ENCODE data around the gene CASP6.
A peak's percentile ranks its signal among the peaks of the same experiment; 100 is the strongest.

CASP6 gene

DNA sequence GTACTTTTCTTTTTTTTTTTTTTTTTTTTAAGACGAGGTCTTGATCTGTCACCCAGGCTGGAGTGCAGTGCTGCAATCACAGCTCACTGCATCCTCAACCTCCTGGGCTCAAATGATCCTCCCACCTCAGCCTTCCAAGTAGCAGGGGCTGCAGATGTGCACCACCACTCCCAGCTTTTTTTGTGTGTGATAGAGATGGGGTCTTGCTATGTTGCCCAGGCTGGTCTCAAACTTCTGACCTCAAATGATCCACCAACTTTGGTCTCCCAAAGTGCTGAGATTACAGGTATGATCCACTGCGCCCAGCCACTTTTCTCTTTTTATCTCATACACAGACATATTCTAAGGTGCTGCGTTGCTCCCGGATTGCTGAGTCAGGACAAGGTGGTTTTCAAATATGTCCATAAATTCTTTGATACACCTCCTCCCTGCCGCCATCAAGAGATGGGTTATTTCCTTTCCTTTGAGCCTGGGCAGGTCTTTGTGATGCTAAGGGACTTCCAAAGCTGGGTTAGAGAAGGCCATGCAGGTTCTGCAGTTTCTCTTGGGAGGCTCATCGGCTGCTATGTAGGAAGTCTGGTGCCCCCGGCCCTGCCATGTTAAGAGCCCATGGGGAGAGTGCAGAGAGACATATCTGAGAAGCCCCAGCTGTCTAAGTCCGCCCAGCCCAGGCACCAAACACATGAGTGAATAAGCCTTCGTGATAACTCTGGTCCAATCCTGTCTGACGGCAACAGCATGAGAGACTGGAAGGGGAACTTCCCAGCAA, 35.0 kb upstream of the CASP6 start:
- no peak for TF ChIP-seq Cebpa-rat (IDR thresholded peaks at IDR 0.05)
- Histone ChIP-seq H3K27me3 (no peaks in the 10 kb centered on the region), H3K4me3 (no peak overlapping the region), H3K4me1 (no peaks in the 10 kb centered on the region), H3K27ac (no peak overlapping the region), H3K9ac (no peak overlapping the region), H3K36me3 (no peaks in the 10 kb centered on the region), H4K20me1 (no peaks in the 10 kb centered on the region), H3K9me3 (no peaks in the 10 kb centered on the region), H3K4me2 (no peak overlapping the region)

DNA sequence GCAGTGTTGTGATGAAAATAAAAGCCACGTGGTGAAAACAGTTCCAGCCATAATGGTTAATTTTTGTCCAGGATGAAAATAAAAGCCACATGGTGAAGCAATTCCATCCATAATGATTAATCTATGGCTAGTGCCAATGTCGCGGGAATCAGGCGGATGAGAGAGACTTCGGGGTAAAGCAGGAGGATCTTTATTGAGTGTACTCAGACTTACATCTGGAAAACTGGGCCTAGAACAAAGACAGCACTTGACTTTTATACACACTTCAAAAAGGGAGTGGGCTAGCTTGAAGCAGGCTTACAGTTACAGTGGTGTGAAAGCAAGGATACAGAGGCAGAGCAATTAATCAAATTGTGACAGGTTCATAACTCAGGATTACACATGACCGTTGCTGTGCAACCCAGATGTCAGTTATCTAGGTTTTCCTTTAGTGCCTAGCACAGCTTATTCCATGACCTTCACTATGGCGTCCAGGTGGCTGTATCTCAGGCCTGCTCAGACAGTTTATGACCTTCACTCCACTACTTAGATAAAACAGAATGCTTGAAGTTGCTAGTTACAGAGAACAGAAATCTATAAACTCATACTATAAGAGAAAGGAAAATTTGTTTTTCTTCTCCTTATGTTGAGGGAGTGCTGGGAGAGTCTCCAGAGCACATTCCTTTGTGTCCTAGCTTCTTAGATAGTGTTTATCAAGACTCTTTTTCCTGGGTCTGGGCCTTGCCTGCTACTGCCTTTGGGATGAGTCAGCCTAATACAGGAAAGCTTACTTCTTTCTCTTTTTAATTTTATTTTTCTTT, 32.5 kb upstream of the CASP6 start:
- no peak overlapping the region for H3K4me2 ChIP-seq

DNA sequence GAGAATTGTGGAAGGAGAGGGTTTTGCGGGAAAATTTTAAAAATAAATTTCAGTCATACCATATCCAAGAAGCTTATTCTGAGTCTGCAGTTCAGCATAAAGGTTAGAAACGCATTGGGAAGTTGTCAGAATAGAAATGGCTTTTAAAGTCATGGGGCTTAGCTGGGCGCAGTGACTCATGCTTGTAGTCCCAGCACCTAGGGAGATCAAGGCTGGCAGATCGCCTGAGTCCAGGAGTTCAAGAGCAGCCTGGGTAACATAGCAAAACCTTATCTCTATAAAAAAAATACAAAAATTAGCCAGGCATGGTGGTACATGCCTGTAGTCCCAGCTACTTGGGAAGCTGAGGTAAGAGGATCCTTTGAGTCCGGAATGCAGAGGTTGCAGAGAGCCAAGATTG, 30.5 kb upstream of the CASP6 start:
- H3K4me3 ChIP-seq: no peak overlapping the region
- H3K9me3 ChIP-seq: no peaks in the 10 kb centered on the region
- no peak overlapping the region for H3K4me2 ChIP-seq
- 0 out of 2 replicates have a peak, but pooled peaks cover 4% of the 10 kb centered on the region for H4K20me1 ChIP-seq
- peaks cover 12% of the 10 kb centered on the region for H3K4me1 ChIP-seq
- no peaks in the 10 kb centered on the region for H3K36me3 ChIP-seq
- no peak overlapping the region for H3K9ac ChIP-seq
- H3K27ac ChIP-seq: no peak overlapping the region
- H3K27me3 ChIP-seq: no peaks in the 10 kb centered on the region
- no peak for TF ChIP-seq Cebpa-rat (IDR thresholded peaks at IDR 0.05)

More for the DNA sequence above, 32.5 kb upstream of the CASP6 start:
- Histone ChIP-seq H3K9me3 (no peaks in the 10 kb centered on the region), H3K9ac (no peak overlapping the region), H3K27me3 (no peaks in the 10 kb centered on the region), H3K36me3 (no peaks in the 10 kb centered on the region), H4K20me1 (no peaks in the 10 kb centered on the region), H3K4me3 (no peak overlapping the region), H3K27ac (no peak overlapping the region), H3K4me1 (peaks cover 2% of the 10 kb centered on the region; the same call in 1 of the 2 replicates)
- no peak for TF ChIP-seq Cebpa-rat (IDR thresholded peaks at IDR 0.05)

DNA sequence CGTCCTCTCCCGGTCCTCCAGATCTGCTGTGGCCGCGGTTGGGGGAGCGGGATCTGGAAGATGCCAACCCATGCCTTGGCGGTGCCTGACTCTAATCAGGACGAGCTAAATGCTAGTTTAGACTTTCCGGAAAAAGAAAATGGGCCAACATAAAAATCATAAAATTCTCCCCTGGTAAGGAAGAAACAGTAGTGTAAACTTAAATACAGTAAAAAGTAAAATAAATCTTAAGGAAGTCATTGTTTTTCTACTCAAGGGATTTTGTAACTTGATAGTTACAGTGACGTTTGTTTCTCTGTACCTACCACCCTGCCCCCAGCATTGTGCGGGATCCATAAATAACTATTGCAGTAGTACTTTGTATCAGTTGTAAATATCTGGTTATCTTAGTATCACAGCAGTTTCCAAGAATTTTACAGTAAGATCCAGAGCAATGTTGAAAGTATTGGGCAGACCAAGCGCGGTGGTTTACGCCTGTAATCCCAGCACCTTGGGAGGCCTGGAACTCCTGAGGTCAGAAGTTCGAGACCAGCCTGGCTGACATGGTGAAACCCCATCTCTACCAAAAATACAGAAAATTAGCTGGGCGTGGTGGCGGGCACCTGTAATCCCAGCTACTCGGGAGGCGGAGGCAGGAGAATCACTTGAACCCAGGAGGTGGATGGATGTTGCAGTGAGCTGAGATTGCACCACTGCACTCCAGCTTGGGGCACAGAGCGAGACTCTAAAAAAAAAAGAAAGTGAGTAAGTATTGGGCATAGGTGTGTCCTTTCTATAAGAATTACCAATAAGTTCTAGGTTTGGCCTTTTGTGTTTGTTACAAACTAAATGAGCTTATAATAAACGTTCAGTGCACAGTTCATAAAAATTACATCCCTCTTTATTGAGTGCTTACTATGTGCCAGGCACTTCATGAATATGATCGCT, 27.6 kb upstream of the CASP6 start:
- no peaks in the 10 kb centered on the region for H3K27me3 ChIP-seq
- peak overlapping the region; percentile 62; the same call in 1 of the 2 replicates for H3K27ac ChIP-seq
- peak overlapping the region; percentile 93 for H3K4me2 ChIP-seq
- H3K4me1 ChIP-seq: peaks cover 23% of the 10 kb centered on the region
- no peak for TF ChIP-seq Cebpa-rat (IDR thresholded peaks at IDR 0.05)
- H3K4me3 ChIP-seq: peak overlapping the region; percentile 85
- H3K9me3 ChIP-seq: no peaks in the 10 kb centered on the region
- H3K9ac ChIP-seq: peak overlapping the region; percentile 82
- H4K20me1 ChIP-seq: peaks cover 17% of the 10 kb centered on the region; the same call in 1 of the 2 replicates
- H3K36me3 ChIP-seq: no peaks in the 10 kb centered on the region

DNA sequence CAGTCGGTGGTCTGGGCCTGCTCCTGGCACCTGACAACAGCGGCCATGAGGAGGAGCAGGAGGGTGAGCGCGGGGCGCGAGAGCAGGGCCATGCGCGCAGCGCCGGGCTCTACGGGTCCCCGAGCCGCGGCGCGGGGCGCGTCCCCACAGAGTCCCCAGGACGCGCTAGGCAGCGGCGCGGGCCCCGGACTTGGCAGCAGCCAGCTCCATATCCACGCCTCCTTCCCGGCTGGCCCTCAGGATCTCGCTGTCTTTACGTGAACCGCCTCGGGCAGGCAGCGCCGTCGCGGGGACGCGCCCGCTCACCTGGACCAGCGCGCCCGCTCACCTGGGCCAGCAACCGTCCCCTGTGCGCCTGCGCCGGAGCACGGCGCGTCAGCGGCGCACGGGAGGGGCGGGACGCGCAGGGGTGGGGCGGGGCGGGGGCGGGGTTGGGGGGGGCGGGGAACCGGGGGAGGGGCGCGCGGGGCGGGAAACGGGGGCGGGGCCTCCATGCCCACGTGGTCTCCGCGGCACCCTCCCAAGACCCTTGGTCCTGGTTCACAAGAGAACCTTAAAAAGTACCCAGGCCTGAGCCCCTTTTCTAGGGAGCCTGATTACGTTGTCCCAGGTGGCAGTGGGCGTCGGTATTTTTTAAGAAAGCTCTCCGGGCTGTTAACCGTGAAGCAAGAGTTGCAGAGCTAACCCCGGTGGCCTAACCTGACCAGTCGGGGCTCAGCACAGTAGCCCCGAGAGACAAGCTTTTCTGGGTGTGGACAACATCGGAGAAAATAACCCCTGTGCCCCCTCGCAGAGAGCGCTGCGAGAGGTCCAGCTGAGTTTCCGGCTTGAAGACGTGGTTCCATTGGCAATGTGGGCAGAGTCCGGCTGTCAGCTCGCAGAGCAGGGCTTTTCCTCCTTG, 26.7 kb upstream of the CASP6 start, which contains the start of gene PLA2G12A:
Gene PLA2G12A, minus strand, starts transcription at position 353 of the 901 bp plus-strand sequence. Its CDS starts 261 bp downstream, at position 92.
- Histone ChIP-seq H3K9ac (peak within 1 kb of the TSS; percentile 82), H3K4me2 (peak within 1 kb of the TSS; percentile 99), H3K4me3 (peak within 1 kb of the TSS; percentile 85), H4K20me1 (peaks cover 17% of the 10 kb centered on the region; the same call in 1 of the 2 replicates), H3K36me3 (no peaks in the 10 kb centered on the region), H3K9me3 (no peaks in the 10 kb centered on the region), H3K27ac (peak within 1 kb of the TSS; percentile 62; the same call in 1 of the 2 replicates), H3K4me1 (peaks cover 23% of the 10 kb centered on the region), H3K27me3 (no peaks in the 10 kb centered on the region)
- TF ChIP-seq Cebpa-rat (IDR thresholded peaks at IDR 0.05): no peak

DNA sequence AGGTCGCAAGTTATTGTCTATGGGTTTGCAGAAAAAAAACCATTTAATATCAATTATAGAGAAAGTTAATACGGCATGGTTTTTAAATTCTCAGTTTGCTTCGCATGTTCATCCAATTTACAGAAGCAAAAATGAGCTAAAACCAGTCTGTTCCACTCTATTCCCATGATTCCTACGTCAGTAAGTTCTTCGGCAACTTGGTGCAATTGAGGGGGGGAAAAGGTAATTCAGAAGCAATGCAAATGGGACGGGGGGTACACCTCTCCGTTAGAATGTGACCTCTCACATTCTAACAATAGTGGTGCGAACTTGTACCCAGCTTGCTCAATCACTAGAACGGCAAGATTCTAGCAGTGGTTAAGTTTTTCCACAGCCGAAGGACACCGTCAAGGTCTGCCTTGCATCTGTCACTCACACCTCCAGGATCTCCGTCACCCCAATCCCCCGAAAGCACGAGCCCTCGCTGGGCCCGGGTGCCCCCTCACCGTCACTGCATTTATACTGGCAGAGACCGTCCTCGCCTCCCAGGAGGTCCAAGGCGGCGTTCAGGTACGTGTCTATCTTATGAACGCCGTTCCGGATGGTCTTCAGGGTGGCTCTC, 26.0 kb upstream of the CASP6 start:
- Histone ChIP-seq H3K27ac (0 out of 2 replicates have a peak overlapping the region, but pooled peaks have one; percentile 37), H4K20me1 (peaks cover 17% of the 10 kb centered on the region; the same call in 1 of the 2 replicates), H3K4me1 (peaks cover 23% of the 10 kb centered on the region), H3K27me3 (no peaks in the 10 kb centered on the region), H3K9me3 (no peaks in the 10 kb centered on the region), H3K4me3 (peak overlapping the region; percentile 85), H3K36me3 (no peaks in the 10 kb centered on the region), H3K9ac (peak overlapping the region; percentile 76), H3K4me2 (peak overlapping the region; percentile 99)
- TF ChIP-seq Cebpa-rat (IDR thresholded peaks at IDR 0.05): no peak

DNA sequence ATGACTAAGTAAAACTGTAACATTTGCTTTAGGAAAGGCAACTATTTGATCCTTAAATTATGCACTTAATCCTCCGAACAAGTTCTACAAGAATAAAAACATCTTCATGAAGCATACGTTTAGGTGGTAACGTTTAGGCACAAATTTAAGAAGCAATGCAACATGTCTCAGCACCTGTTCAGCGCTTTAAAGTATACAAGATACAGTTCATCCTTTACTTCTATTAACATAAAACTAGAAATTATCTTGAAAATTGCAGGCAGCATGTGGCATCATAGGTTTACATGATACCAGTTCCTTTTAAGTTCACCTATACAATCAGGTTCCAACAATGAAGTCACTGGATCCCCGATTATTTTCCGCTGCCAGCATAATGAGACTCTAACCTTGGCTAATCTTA, 25.1 kb upstream of the CASP6 start:
- Histone ChIP-seq H3K4me1 (peaks cover 23% of the 10 kb centered on the region), H3K9ac (no peak overlapping the region), H4K20me1 (peaks cover 17% of the 10 kb centered on the region; the same call in 1 of the 2 replicates), H3K27me3 (no peaks in the 10 kb centered on the region), H3K36me3 (no peaks in the 10 kb centered on the region), H3K27ac (no peak overlapping the region), H3K4me2 (peak overlapping the region; percentile 99), H3K4me3 (peak overlapping the region; percentile 85; the same call in 1 of the 2 replicates), H3K9me3 (no peaks in the 10 kb centered on the region)
- TF ChIP-seq Cebpa-rat (IDR thresholded peaks at IDR 0.05): no peak

DNA sequence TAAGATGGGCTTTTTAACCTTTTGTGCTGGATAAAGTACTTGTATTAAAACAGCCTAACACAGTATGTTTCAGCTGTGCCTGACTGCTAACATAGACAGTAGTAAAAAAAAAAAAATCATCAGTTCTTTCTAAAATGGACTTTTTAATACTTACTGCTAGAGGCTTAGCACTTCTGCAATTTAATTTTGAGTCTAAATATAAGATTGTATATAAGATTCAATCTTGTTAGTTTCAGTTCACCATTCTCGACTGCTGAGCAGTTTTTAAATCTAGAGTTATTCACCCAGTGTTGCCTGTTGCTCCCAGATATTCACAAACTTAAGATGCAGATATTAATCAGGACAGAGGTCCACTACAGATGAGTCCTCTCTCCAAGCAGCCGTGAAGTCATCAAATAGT, 19.9 kb upstream of the CASP6 start:
- Histone ChIP-seq H3K4me3 (no peak overlapping the region), H3K27me3 (no peaks in the 10 kb centered on the region)
- TF ChIP-seq Cebpa-rat (IDR thresholded peaks at IDR 0.05): no peak

More for the DNA sequence above, 19.9 kb upstream of the CASP6 start:
- Histone ChIP-seq H4K20me1 (peaks cover 7% of the 10 kb centered on the region; the same call in 1 of the 2 replicates), H3K9me3 (no peaks in the 10 kb centered on the region), H3K4me2 (no peak overlapping the region), H3K27ac (no peak overlapping the region), H3K36me3 (no peaks in the 10 kb centered on the region), H3K9ac (no peak overlapping the region), H3K4me1 (peaks cover 5% of the 10 kb centered on the region)
